NCI-H1417 (cell line): ENCODE results near the gene CHST8.

ENCODE experiments used
- DNase-seq, 3 experiments: peaks; one replicate each; lab custom pipeline; 2025; lab: John Stamatoyannopoulos, UW

The CHST8 gene

DNA sequence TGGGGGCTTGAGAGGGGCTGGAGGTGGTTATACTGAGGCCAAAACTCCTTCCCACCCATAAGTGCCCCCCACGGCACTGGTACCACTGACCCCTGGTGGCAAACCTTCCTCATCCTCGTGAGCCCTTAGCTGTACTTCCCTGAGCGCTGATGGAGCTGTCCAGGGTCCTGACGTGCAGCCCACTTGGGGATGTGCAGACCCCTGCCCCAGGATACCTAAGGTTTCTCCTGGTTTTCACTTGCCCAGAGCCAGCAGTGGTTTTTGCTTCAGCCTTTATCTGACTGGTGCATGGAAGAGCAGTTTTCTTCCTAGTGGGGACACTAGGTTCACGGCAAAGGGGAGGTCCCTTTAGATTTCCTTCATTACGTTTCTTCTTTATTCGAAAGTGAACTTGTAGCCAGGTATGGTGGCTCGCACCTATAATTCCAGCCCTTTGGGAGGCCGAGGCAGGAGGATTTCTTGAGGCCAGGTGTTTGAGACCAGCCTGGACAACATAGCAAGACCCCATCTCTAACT is 146.2 kb downstream of the CHST8 start:
- no peak for DNase-seq

- no peak for DNase-seq
Observed at GRCh38 chr19:33769208-33769607, 147.5 kb downstream of the CHST8 start.

- no peak for DNase-seq
Observed at GRCh38 chr19:33770107-33770506, 148.4 kb downstream of the CHST8 start.

DNA sequence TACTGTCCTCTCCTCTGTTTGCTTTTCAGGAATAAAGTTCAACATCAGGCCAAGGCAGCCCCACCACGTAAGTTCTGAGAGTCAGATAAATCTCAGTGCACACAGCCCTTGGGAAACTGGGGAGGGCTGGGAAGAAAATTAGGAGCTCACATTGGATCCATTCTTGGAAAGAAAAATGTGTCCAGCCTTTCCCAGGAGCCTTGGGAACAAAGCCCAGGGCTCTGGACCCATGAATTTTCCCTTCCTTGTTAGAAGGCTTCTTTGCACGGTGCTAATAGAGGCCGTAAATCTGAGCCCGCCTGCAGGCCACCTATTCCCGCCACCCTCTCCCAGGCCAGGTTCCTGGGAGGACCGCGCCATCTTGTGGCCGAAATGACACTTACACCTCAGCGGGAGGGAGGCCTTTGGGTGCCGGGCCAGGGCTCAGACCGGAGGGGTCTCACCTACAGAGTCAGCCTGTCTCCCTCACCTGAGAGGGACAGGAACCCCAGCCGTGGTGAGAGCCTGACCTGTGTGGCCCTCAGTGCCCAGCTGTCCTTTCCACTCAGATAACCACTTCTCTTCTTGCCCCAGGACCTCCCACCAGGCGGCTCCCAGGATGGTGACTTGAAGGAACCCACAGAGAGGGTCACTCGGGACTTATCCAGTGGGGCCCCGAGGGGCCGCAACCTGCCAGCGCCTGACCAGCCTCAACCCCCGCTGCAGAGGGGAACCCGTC is 149.8 kb downstream of the CHST8 start:
- DNase-seq: peak; percentile 67 to 85 (median 79)

DNA sequence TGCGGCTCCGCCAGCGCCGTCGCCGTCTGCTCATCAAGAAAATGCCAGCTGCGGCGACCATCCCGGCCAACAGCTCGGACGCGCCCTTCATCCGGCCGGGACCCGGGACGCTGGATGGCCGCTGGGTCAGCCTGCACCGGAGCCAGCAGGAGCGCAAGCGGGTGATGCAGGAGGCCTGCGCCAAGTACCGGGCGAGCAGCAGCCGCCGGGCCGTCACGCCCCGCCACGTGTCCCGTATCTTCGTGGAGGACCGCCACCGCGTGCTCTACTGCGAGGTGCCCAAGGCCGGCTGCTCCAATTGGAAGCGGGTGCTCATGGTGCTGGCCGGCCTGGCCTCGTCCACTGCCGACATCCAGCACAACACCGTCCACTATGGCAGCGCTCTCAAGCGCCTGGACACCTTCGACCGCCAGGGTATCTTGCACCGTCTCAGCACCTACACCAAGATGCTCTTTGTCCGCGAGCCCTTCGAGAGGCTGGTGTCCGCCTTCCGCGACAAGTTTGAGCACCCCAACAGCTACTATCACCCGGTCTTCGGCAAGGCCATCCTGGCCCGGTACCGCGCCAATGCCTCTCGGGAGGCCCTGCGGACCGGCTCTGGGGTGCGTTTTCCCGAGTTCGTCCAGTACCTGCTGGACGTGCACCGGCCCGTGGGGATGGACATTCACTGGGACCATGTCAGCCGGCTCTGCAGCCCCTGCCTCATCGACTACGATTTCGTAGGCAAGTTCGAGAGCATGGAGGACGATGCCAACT is 150.5 kb downstream of the CHST8 start:
- no peak for DNase-seq

DNA sequence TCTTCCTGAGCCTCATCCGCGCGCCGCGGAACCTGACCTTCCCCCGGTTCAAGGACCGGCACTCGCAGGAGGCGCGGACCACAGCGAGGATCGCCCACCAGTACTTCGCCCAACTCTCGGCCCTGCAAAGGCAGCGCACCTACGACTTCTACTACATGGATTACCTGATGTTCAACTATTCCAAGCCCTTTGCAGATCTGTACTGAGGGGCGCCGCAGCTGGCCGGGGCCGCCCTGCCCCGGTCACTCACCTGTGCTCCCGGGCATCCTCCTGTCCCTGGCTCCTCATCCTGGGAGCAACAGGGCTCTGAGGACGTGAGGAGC is 151.1 kb downstream of the CHST8 start:
- no peak for DNase-seq

GRCh38 chr19:33773704-33774624 is 152.2 kb downstream of the CHST8 start:
- no peak for DNase-seq

GRCh38 chr19:33774751-33775150 is 153.0 kb downstream of the CHST8 start:
- DNase-seq: no peak

DNA sequence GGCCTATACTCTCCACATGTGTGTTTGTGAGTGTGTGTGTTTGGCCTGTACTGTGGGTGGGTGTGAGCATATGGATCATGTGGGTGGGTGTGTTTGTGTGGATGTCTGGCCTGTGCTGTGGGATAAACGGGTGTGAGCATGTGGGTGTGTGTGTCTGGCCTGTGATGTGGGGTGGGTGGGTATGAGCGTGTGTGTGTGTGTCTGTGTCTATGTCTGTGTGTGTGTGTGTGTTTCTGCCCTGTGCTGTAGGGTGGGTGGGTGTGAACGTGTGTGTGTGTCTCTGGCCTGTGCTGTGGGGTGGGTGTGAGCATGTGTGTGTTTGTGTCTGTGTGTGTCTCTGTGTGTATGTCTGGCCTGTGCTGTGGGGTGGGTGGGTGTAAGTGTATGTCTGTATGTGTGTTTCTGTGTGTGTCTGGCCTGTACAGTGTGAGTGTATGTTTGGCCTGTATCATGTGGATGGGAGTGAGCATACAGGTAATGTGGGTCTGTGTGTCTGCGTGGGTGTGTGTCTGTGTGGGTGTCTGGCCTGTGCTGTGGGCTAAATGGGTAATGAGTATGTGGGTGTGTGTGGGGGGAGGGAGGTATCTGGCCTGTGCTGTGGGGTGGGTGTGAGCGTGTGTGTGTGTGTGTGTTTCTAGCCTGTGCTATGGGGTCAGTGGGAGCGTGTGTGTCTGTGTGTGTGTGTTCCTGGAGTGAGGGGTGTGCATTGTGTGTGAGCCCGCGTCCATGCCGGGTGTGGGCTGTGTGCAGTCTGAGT is 154.2 kb downstream of the CHST8 start:
- no peak for DNase-seq

DNA sequence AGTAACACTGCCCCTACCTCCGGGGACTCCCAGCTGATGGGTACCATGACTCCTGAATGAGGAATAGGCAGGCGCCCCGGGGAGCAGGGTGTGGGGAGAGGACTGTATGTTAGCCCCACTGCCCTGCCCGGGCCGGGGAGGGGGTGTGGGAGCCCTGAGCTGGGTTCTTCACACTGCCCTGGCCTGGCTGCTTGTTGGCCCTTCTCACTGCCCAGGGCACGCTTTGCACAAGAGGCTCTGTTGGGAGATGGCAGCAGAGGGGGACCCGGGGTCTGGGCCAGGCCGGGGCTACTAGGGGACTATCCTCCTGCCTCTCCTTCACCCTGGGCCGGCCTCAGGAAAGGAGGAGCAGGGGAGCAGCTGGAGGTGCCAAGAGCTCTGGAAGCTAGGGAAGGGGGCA is 155.6 kb downstream of the CHST8 start:
- DNase-seq: no peak

- no peak for DNase-seq
Observed at GRCh38 chr19:33777753-33778088, 156.0 kb downstream of the CHST8 start.

- peak; percentile 71 to 83 (median 78) for DNase-seq
Observed at GRCh38 chr19:33778089-33778791, 156.5 kb downstream of the CHST8 start.

- no peak for DNase-seq
Observed at GRCh38 chr19:33779849-33780248, 158.1 kb downstream of the CHST8 start.

DNA sequence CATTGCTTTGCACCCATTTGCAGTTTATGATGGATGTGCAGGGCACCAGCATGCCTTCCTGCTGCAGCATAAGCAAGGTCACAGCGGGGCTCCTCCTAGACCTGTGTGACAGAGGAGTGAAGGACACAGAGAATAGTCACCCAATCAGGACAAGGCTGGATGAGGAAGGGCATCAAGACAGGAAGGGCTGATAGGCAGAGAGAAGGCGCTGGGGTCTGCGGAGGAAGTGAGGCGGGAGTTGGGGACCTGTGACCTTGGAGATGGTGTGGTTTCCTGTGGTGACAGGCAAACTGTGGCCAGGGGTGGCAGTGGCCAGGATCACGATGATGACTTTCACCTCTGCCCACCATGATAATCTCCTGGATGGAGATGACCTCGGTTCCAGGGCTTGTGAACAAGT is 158.5 kb downstream of the CHST8 start:
- peak in 1 of 3 experiments; percentile 9 for DNase-seq

DNA sequence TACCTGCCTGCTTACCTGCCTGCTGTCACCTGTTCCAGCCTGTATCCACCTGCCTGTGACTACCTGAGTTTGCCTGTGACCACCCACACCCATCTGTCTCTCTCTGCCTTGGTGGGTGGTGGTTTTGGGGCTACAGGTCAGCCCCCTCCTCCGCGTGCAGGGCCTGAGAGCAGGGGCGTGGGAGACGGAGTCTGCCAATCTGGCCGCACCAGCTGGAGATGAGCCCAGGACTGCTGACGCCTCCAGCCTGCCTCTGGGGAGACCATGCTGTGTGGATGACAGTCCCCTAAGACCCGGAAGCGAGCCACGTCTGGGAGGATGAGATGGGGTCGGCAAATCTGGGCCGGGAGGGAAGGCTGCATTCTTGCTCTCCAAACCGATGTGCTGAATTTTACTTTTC is 159.0 kb downstream of the CHST8 start:
- no peak for DNase-seq

- no peak for DNase-seq
Observed at GRCh38 chr19:33781415-33781935, 159.7 kb downstream of the CHST8 start.

DNA sequence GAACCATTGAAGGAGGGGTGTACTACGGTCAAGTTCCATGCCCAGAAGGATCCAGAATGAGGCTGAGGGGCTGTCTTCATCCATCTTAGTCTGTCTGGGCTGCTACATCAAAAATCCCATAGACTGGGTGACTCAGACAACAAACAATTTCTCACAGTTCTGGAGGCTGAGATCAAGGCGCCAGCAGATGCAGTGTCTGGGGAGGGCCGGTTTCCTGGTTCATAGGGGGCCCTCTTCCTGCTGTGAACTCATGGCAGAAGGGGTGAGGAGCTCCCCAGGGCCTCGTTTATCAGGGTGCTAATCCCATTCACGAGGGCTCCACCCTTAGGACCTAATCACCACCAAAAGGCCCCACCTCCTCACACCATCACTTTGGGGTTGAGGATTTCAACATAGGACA is 160.2 kb downstream of the CHST8 start:
- no peak for DNase-seq

- DNase-seq: no peak
Observed at GRCh38 chr19:33784432-33784831, 162.7 kb downstream of the CHST8 start.

DNA sequence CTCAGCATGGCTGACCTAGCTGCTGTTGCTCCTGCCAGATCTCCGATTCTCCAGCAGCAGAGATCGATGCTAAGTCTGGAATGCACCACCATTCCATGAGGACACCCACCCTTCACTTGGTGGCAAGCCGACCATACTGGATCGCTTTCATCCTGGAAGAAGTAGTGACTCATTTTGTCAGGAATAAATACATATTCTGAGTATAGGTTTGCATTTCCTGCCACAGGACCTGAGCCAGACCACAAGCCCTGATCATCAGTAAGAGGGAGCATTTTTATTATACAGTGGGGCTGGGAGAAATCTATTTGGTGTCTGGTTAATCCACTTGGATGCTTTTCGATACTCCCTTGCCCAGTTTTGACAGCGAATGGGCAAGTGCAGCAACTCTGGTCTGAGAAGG is 164.0 kb downstream of the CHST8 start:
- no peak for DNase-seq

- DNase-seq: no peak
Observed at GRCh38 chr19:33788676-33789075, 166.9 kb downstream of the CHST8 start.

DNA sequence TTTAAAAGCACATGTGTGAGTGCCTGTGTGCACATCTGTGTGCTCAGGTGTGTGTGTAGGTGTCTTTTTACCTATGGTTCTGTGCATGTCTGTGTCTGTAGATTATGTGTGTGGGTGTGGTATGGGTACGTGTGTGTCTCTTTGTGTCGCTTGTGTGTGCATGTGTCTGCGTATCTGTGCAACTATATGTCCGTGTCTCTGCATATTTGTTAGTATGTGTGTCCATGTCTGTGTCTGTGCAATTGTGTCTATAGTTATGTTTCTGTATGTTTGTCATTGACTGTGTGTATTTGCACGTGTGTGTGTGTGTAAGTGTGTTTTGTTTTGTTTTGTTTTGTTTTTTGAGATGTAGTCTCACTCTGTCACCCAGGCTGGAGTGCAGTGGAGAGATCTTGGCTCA is 167.6 kb downstream of the CHST8 start:
- no peak for DNase-seq
